ENCODE measurements around the gene EFNA5.

GRCh38 chr5:107663697-107664096, 7.0 kb downstream of the EFNA5 start:
- no peak for TF ChIP-seq CTCF (IDR thresholded peaks at IDR 0.05; ENCODE audit: borderline replicate concordance, extremely low read depth, low read length, poor library complexity, severe bottlenecking)
- no peak for TF ChIP-seq EZH2 (IDR thresholded peaks at IDR 0.05; ENCODE audit: borderline replicate concordance, low read depth, low read length, severe bottlenecking)

Data from DND-41 (cell line).